GM12878 (cell line): ENCODE data around the gene TECPR1. TPM values are rescaled to one million over a fixed set of nuclear protein-coding genes. Genes with fewer than 3 reads are reported as not detected.

ENCODE experiments used
- ATAC-seq: fragments of 200-7000 bp; cut with Tn5 transposase; 3 replicates; pipeline ENCODE4 v1.9.1; 2020; ENCODE audit warnings: mild to moderate bottlenecking, moderate library complexity
- BruUV-seq: library from RNA; stranded (reverse); fragments of 400-500 nt; replicated peaks from 2 replicates; lab custom pipeline; 2021; lab: Mats Ljungman, UMichigan
- CTCF ChIA-PET: fragments of 300-600 bp; sonication (Branson Sonifier 250); formaldehyde crosslinking; extraction: SDS; loops from one replicate; lab custom pipeline; 2021; ENCODE audit warnings: inconsistent platforms; lab: Yijun Ruan, JAX
- POLR2A ChIA-PET: fragments of 350-600 bp; formaldehyde crosslinking; extraction: SDS; loops from one replicate; lab custom pipeline; 2021; ENCODE audit warnings: inconsistent platforms; lab: Charles Lee
- RAD21 ChIA-PET: fragments of 300-600 bp; sonication (Branson Sonifier 250); formaldehyde crosslinking; loops from one replicate; lab custom pipeline; 2023; ENCODE audit warnings: antibody characterized with exemption; ENCODE audit not compliant: unreplicated experiment; lab: Charles Lee
- SMC1A ChIA-PET: fragments of 300-600 bp; sonication (Branson Sonifier 250); formaldehyde crosslinking; loops from one replicate; lab custom pipeline; 2023; ENCODE audit not compliant: unreplicated experiment, uncharacterized antibody; lab: Charles Lee
- DNase-seq: peaks from one replicate; pipeline ENCODE4 v3.0.0-alpha.2; 2011; ENCODE audit warnings: low read depth, low spot score
- FAIRE-seq: peaks from 3 replicates; lab custom pipeline; 2011; peaks lifted over from hg19 to GRCh38; lab: Jason Lieb, UNC
- H2AFZ ChIP-seq: 2 replicates; pipeline ENCODE4 v1.6.0; 2011; ENCODE audit warnings: low read depth, low read length, control low read depth; ENCODE audit not compliant: control insufficient read depth
- H3K27ac ChIP-seq: 2 replicates; pipeline ENCODE4 v1.5.1; 2011; ENCODE audit warnings: control low read depth; ENCODE audit not compliant: control insufficient read depth, insufficient read depth
- H3K27me3 ChIP-seq, 2 experiments: replicated peaks in 1 of 2; 2 replicates each; pipeline versions ENCODE4 v1.6.0 to v1.6.1; 2011; ENCODE audit warnings: low read length in 1 of 2; ENCODE audit not compliant: control insufficient read depth in 2 of 2, insufficient read depth in 2 of 2
- H3K36me3 ChIP-seq, 2 experiments: 2 replicates each; pipeline ENCODE4 v1.5.1; 2011; ENCODE audit warnings: low read length in 1 of 2; ENCODE audit not compliant: control insufficient read depth in 2 of 2, insufficient read depth in 2 of 2
- H3K4me1 ChIP-seq: 2 replicates; pipeline ENCODE4 v1.6.1; 2011; ENCODE audit warnings: mild to moderate bottlenecking, low read length, moderate library complexity, mixed read lengths; ENCODE audit not compliant: control insufficient read depth, insufficient read depth
- H3K4me2 ChIP-seq: 2 replicates; pipeline ENCODE4 v1.6.0; 2011; ENCODE audit warnings: control low read depth; ENCODE audit not compliant: control insufficient read depth, insufficient read depth
- H3K4me3 ChIP-seq: fragments of 200-600 bp; sonication (generic); 2 replicates; pipeline ENCODE4 v1.5.1; 2016
- H3K79me2 ChIP-seq: 2 replicates; pipeline ENCODE4 v1.6.0; 2011; ENCODE audit warnings: low read length; ENCODE audit not compliant: control insufficient read depth, insufficient read depth
- H3K9ac ChIP-seq: 2 replicates; pipeline ENCODE4 v1.8.0; 2011; ENCODE audit warnings: low read length, control low read depth, mixed read lengths; ENCODE audit not compliant: control insufficient read depth, insufficient read depth
- H3K9me3 ChIP-seq: replicated peaks from 3 replicates; pipeline ENCODE4 v1.5.1; 2011; ENCODE audit warnings: mild to moderate bottlenecking, low read length; ENCODE audit not compliant: control insufficient read depth, insufficient read depth
- H4K20me1 ChIP-seq: 2 replicates; pipeline ENCODE4 v1.6.0; 2011; ENCODE audit not compliant: control insufficient read depth, insufficient read depth
- BHLHE40 ChIP-seq, 2 experiments: fragments of 450-650 bp in 1 of 2; IDR thresholded peaks; 2 replicates each; pipeline ENCODE4 v1.6.1; 2011 to 2017; ENCODE audit warnings: low read depth in 2 of 2, borderline replicate concordance in 1 of 2, improper control_type of control experiment in 1 of 2, low read length in 1 of 2, mild to moderate bottlenecking in 1 of 2
- CEBPZ ChIP-seq: fragments of 150-350 bp; IDR thresholded peaks from 2 replicates; pipeline ENCODE4 v1.6.1; 2016; ENCODE audit warnings: low read depth, low read length
- FOS ChIP-seq: IDR thresholded peaks from 3 replicates; pipeline ENCODE4 v1.6.1; 2011; ENCODE audit warnings: borderline replicate concordance; ENCODE audit not compliant: insufficient read length; ENCODE audit errors: extremely low read depth
- IKZF1 ChIP-seq: fragments of 450-650 bp; conservative IDR thresholded peaks from 2 replicates; pipeline ENCODE4 v1.6.1; 2017; ENCODE audit warnings: antibody characterized with exemption, mild to moderate bottlenecking
- KLF5 ChIP-seq: fragments of 450-650 bp; IDR thresholded peaks from 2 replicates; pipeline ENCODE4 v1.6.1; 2014; ENCODE audit warnings: mild to moderate bottlenecking; ENCODE audit not compliant: partially characterized antibody
- MYB ChIP-seq: fragments of 150-350 bp; IDR thresholded peaks from 2 replicates; pipeline ENCODE4 v1.6.1; 2014; ENCODE audit warnings: mild to moderate bottlenecking, low read depth, low read length, borderline replicate concordance
- PKNOX1 ChIP-seq: fragments of 450-650 bp; IDR thresholded peaks from 2 replicates; pipeline ENCODE4 v1.6.1; 2016; ENCODE audit warnings: mild to moderate bottlenecking
- TCF7 ChIP-seq: IDR thresholded peaks from 2 replicates; pipeline ENCODE4 v1.6.1; 2014; ENCODE audit warnings: antibody characterized with exemption, borderline replicate concordance
- USF2 ChIP-seq: IDR thresholded peaks from 2 replicates; pipeline ENCODE4 v1.6.1; 2011; ENCODE audit warnings: low read depth, low read length, improper control_type of control experiment, borderline replicate concordance
- ZNF207 ChIP-seq: fragments of 450-650 bp; IDR thresholded peaks from 2 replicates; pipeline ENCODE4 v1.6.1; 2014; ENCODE audit warnings: antibody characterized with exemption, mild to moderate bottlenecking, borderline replicate concordance
- ZNF384 ChIP-seq: IDR thresholded peaks from 2 replicates; pipeline ENCODE4 v1.6.1; 2012; ENCODE audit warnings: low read depth, mild to moderate bottlenecking, low read length, improper control_type of control experiment, borderline replicate concordance
- ZNF592 ChIP-seq: fragments of 450-650 bp; IDR thresholded peaks from 2 replicates; pipeline ENCODE4 v1.6.1; 2017; ENCODE audit warnings: mild to moderate bottlenecking, moderate library complexity
- WGBS: methylation state at CpG from one replicate; pipeline ENCODE4 v1.1.6; 2016; ENCODE audit warnings: low lambda C conversion rate; ENCODE audit not compliant: insufficient replicate concordance, insufficient coverage; ENCODE audit errors: missing lambda C conversion rate; 5-methylcytosine and 5-hydroxymethylcytosine counted together
- in situ Hi-C: fragments of 300-500 bp; cut with MboI; formaldehyde crosslinking; loops from 9 replicates; pipeline ENCODE4 v1.14.3; 2018; ENCODE audit warnings: mixed read lengths
- intact Hi-C: fragments of 100-400 bp; cut with micrococcal nuclease; formaldehyde crosslinking; loops from one replicate; pipeline ENCODE4 v1.14.2; 2022; ENCODE audit not compliant: unreplicated experiment
- polyA plus RNA-seq, 11 experiments: library from polyadenylated mRNA; depleted of rRNA in 4 of 11; unstranded in 6 of 11; stranded (reverse) in 5 of 11; fragments of >200 nt; fragmentation: Nextera tagmentation in 4 of 11; fragmentation: Illumina TruSeq in 1 of 11; extraction: Ambion mirVana in 4 of 11; extraction: Trizol in 1 of 11; gene quantifications; 1 replicate in 1 of 11; 2 replicates in 10 of 11; pipeline versions ENCODE4 v1.2.1 to v1.2.3, GENCODE V29; 2011 to 2016; ENCODE audit warnings: inconsistent platforms in 2 of 11, missing spikeins in 2 of 11, low read depth in 1 of 11
- total RNA-seq, 4 experiments: library from RNA; depleted of rRNA in 3 of 4; stranded (reverse); fragments of >200 nt in 3 of 4; fragmentation: Illumina TruSeq in 1 of 4; extraction: Trizol in 1 of 4; gene quantifications; 2 replicates each; pipeline versions ENCODE4 v1.2.1 to v1.2.3, GENCODE V29; 2013 to 2021

Gene TECPR1
- total and polyA plus RNA-seq, 10 of the 15 experiments (the other 5 are each of a cell fraction or from before 2014, with no cell fraction given) = 0.26 to 16.8 (median 4.2) TPM

DNA sequence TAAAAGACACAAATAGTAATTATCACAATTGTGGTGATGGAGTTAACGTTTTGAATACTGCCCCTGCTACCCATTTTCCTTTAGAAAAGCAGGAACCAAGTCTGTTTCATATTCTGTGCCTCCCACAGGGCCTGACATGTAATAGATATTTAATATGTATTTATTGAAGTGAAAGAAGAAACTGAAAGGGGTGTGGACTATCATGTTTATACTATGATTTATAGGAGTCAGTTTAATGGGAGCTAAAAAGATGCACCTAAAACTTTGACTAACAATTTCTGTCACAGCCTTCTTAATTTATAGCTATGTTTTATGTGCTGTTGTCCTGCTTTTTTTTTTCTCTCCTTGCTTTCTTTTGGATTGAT lies 64.9 kb downstream of the TECPR1 start (continued):
- TF ChIP-seq TCF7 = no peak
- TF ChIP-seq IKZF1 = no peak
- no peak for TF ChIP-seq FOS

DNA sequence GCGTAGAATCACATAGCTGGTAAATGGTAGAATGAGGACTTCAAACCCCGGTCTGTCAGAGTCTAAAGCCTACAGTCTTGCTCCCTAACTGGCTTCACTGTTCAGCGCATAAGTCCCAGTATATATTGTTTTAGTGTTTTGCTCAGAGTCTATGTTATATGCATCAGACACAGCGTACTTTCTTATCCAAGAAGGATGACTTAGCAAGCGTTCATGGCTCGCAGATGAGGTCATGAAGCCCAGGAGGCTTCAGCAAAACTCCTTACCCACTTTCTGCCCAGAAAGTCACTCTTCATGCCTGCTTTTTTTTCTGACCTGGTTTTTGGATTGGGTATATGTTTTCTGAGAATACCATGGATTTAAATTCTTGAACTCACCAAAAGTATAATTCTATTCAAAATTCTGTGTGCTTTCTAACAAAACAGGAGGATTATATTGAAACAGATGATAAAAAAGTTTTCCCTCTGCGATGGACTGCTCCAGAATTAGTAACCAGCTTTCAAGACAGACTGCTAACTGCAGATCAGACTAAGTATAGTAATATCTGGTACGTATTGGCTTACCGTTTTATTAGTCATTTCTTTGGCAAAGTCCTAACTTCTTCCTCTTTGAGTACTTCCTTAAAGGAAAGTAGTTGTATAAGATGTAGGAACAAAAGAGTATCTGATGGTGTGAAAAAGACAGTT lies 65.4 kb downstream of the TECPR1 start:
- Histone ChIP-seq H3K4me3 (no peak overlapping the region), H3K9ac (no peak overlapping the region), H3K4me1 (no peaks in the 10 kb centered on the region), H3K36me3 (peaks cover 0 to 4% of the 10 kb centered on the region in 2 experiments; a peak in 3 of 4 replicates), H2AFZ (no peak overlapping the region), H3K9me3 (no peaks in the 10 kb centered on the region; the same call in 2 of the 3 replicates), H3K79me2 (no peaks in the 10 kb centered on the region), H3K4me2 (no peak overlapping the region), H3K27ac (no peak overlapping the region), H4K20me1 (no peaks in the 10 kb centered on the region), H3K27me3 (no peaks in the 10 kb centered on the region)
- DNase-seq (no peak), ATAC-seq (no peak), FAIRE-seq (no peak)
- BruUV-seq = no TSS peak
- ChIA-PET CTCF (no interaction called here), RAD21 (no interaction called here), SMC1A (no interaction called here), POLR2A (no interaction called here)
- in situ Hi-C loops = no loop called here
- 87% methylated on average over 9 of the region's 9 CpGs for WGBS
- intact Hi-C loops = no loop called here
- no peak for TF ChIP-seq ZNF592
- TF ChIP-seq PKNOX1 = no peak
- no peak for TF ChIP-seq ZNF384
- no peak for TF ChIP-seq USF2
- TF ChIP-seq MYB = no peak
- TF ChIP-seq BHLHE40 (IDR thresholded peaks at IDR 0.05; ENCODE audit: borderline replicate concordance in 1 of 2, low read depth in 2 of 2, low read length in 1 of 2) = no peak
- TF ChIP-seq ZNF207 = no peak
- TF ChIP-seq CEBPZ = no peak
- TF ChIP-seq KLF5 = no peak
